Thyroid gland (tissue), 4 donors: ENCODE results near the gene VSX1. TPM values are rescaled to one million over a fixed set of nuclear protein-coding genes. Genes with fewer than 3 reads are reported as not detected.

ENCODE experiments used
- DNase-seq, 2 donors: peaks; one replicate each; pipeline ENCODE4 v3.0.0-alpha.2; 2019
- H3K27ac ChIP-seq, 3 donors: fragments of 200-600 bp; sonication (generic); 1 replicate in 2 of 3; 2 replicates in 1 of 3; pipeline ENCODE4 v1.5.1; 2016 to 2019; ENCODE audit warnings: mild to moderate bottlenecking in 1 of 3, moderate library complexity in 1 of 3
- H3K27me3 ChIP-seq: fragments of 200-600 bp; sonication (generic); one replicate; pipeline ENCODE4 v1.5.1; 2019
- H3K36me3 ChIP-seq, 2 donors: fragments of 200-600 bp; sonication (generic); one replicate each; pipeline ENCODE4 v1.5.1; 2016 to 2019
- H3K4me1 ChIP-seq, 2 donors: fragments of 200-600 bp; sonication (generic); one replicate each; pipeline ENCODE4 v1.5.1; 2017 to 2019
- H3K4me3 ChIP-seq, 3 donors: fragments of 200-600 bp; sonication (generic); replicated peaks in 1 of 3; 1 replicate in 2 of 3; 2 replicates in 1 of 3; pipeline ENCODE4 v1.5.1; 2016; ENCODE audit warnings: mild to moderate bottlenecking in 1 of 3
- H3K9me3 ChIP-seq: fragments of 200-600 bp; sonication (generic); one replicate; pipeline ENCODE4 v1.5.1; 2017
- CTCF ChIP-seq, 6 experiments: fragments of 200-600 bp in 3 of 6; fragments of 450-650 bp in 3 of 6; sonication (generic) in 3 of 6; IDR thresholded peaks; one replicate each; pipeline ENCODE4 v1.5.1; 2016 to 2019; ENCODE audit warnings: antibody characterized with exemption in 6 of 6, mild to moderate bottlenecking in 2 of 6, inconsistent platforms in 1 of 6, moderate library complexity in 1 of 6
- POLR2A ChIP-seq, 2 donors: fragments of 450-650 bp; IDR thresholded peaks; one replicate each; pipeline ENCODE4 v1.6.1; 2017; ENCODE audit warnings: antibody characterized with exemption in 2 of 2, mild to moderate bottlenecking in 2 of 2, moderate library complexity in 1 of 2
- WGBS, 2 donors: methylation state at CpG; one replicate each; pipeline ENCODE4 v1.1.5; 2017; 5-methylcytosine and 5-hydroxymethylcytosine counted together
- intact Hi-C: fragments of 100-400 bp; cut with DNase I; formaldehyde crosslinking; loops from one replicate; pipeline ENCODE4 v1.15.1; 2023
- total RNA-seq, 4 donors: library from RNA; depleted of rRNA; stranded (reverse); fragments of >200 nt; gene quantifications; one replicate each; pipeline ENCODE4 v1.2.3, GENCODE V29; 2016

Gene VSX1
- total RNA-seq, 4 donors from 2014 or later: not detected

GRCh38 chr20:25063981-25064380 lies 18.0 kb downstream of the VSX1 start:
- DNase-seq: no peak
- Histone ChIP-seq H3K9me3 (no peaks in the 10 kb centered on the region), H3K36me3 (no peaks in the 10 kb centered on the region), H3K4me1 (peaks cover 2 to 17% of the 10 kb centered on the region in 2 donors), H3K27me3 (no peaks in the 10 kb centered on the region), H3K27ac (peak overlapping the region in 1 of 3 donors; percentile 39), H3K4me3 (no peak overlapping the region)
- intact Hi-C loops: loop anchor here (2.0 to 5.0 kb wide), 2 partner anchors 67 to 113 kb away; no protein-coding TSS in a partner anchor
- WGBS, 2 donors: 96 to 100% methylated on average over 2 of the region's 2 CpGs
- TF ChIP-seq POLR2A (IDR thresholded peaks at IDR 0.05) (no peak), CTCF (IDR thresholded peaks at IDR 0.05) (no peak)

GRCh38 chr20:25063546-25063945 lies 18.4 kb downstream of the VSX1 start:
- Histone ChIP-seq H3K4me3 (no peak overlapping the region), H3K4me1 (peaks cover 6 to 21% of the 10 kb centered on the region in 2 donors), H3K27ac (no peak overlapping the region), H3K36me3 (no peaks in the 10 kb centered on the region), H3K27me3 (no peaks in the 10 kb centered on the region), H3K9me3 (no peaks in the 10 kb centered on the region)
- TF ChIP-seq POLR2A (IDR thresholded peaks at IDR 0.05): no peak
- TF ChIP-seq CTCF (IDR thresholded peaks at IDR 0.05): no peak
- 90 to 94% methylated on average over 7 to 11 of the region's 11 CpGs for WGBS, 2 donors
- intact Hi-C loops: loop anchor here (5.0 kb wide), 1 partner anchor 114 kb away; no protein-coding TSS in a partner anchor
- no peak for DNase-seq

GRCh38 chr20:25062841-25063240 lies 19.1 kb downstream of the VSX1 start:
- no peak for DNase-seq
- Histone ChIP-seq H3K9me3 (no peaks in the 10 kb centered on the region), H3K36me3 (no peaks in the 10 kb centered on the region), H3K4me1 (peaks cover 8 to 22% of the 10 kb centered on the region in 2 donors), H3K27ac (no peak overlapping the region), H3K27me3 (no peaks in the 10 kb centered on the region), H3K4me3 (no peak overlapping the region)
- no peak for TF ChIP-seq CTCF (IDR thresholded peaks at IDR 0.05)
- no peak for TF ChIP-seq POLR2A (IDR thresholded peaks at IDR 0.05)
- intact Hi-C loops: loop anchor here (5.0 kb wide), 1 partner anchor 114 kb away; no protein-coding TSS in a partner anchor
- WGBS, 2 donors: 80 to 84% methylated on average over 7 of the region's 7 CpGs

GRCh38 chr20:25061821-25062530 lies 20.0 kb downstream of the VSX1 start:
- no peak for DNase-seq
- no peak for TF ChIP-seq CTCF (IDR thresholded peaks at IDR 0.05)
- no peaks in the 10 kb centered on the region for H3K9me3 ChIP-seq
- peaks cover 9 to 22% of the 10 kb centered on the region in 2 donors for H3K4me1 ChIP-seq
- WGBS, 2 donors: 87 to 89% methylated on average over 13 to 15 of the region's 15 CpGs
- H3K27ac ChIP-seq: no peak overlapping the region
- intact Hi-C loops: loop anchor here (5.0 kb wide), 1 partner anchor 115 kb away; no protein-coding TSS in a partner anchor
- no peaks in the 10 kb centered on the region for H3K27me3 ChIP-seq
- no peaks in the 10 kb centered on the region for H3K36me3 ChIP-seq
- H3K4me3 ChIP-seq: no peak overlapping the region

GRCh38 chr20:25061103-25061799 lies 20.7 kb downstream of the VSX1 start:
- Histone ChIP-seq H3K27ac (no peak overlapping the region), H3K36me3 (no peaks in the 10 kb centered on the region), H3K4me3 (no peak overlapping the region), H3K4me1 (peaks cover 16 to 25% of the 10 kb centered on the region in 2 donors), H3K9me3 (no peaks in the 10 kb centered on the region), H3K27me3 (no peaks in the 10 kb centered on the region)
- TF ChIP-seq POLR2A (IDR thresholded peaks at IDR 0.05) (no peak), CTCF (IDR thresholded peaks at IDR 0.05) (no peak)
- intact Hi-C loops: loop anchor here (5.0 kb wide), 1 partner anchor 116 kb away; no protein-coding TSS in a partner anchor
- DNase-seq: no peak
- 88 to 90% methylated on average over 7 of the region's 7 CpGs for WGBS, 2 donors
